Renal cortical epithelial cell (primary cell): Measurements from ENCODE around the gene SNX4. TPM values are rescaled to one million over a fixed set of nuclear protein-coding genes. Genes with fewer than 3 reads are reported as not detected.
"Not testable (repeated sequence)": the region's sequence is repeated elsewhere in the genome, so short reads cannot be mapped to it uniquely, and the experiment has no call there.

Experiments used
- DNase-seq: peaks from one replicate; pipeline ENCODE4 v3.0.0-alpha.2; 2011; ENCODE audit warnings: low read depth
- total RNA-seq: library from RNA; depleted of rRNA; stranded (reverse); fragments of >200 nt; gene quantifications from 2 replicates; pipeline ENCODE4 v1.2.3, GENCODE V29; 2014

SNX4 gene
- total RNA-seq = 82.4 and 83.7 TPM in 2 replicates

GRCh38 chr3:125519678-125520562 lies at the start of gene SNX4:
TSS of gene SNX4 (minus strand) at chr3:125520202. CDS start at chr3:125520172, 30 bp downstream.
- peak; percentile 92 for DNase-seq

GRCh38 chr3:125556314-125556713 lies 36.3 kb upstream of the SNX4 start:
- peak; percentile 7 for DNase-seq

- DNase-seq = no peak
These were observed 32.4 kb upstream of the SNX4 start for GRCh38 chr3:125552401-125552800.

GRCh38 chr3:125528920-125529319 lies 8.9 kb upstream of the SNX4 start:
- no peak for DNase-seq

GRCh38 chr3:125525153-125525552 lies 5.2 kb upstream of the SNX4 start:
- no peak for DNase-seq

- DNase-seq = not testable (repeated sequence)
These were observed 539 bp upstream of the SNX4 start for GRCh38 chr3:125520563-125520919.

- DNase-seq = peak; percentile 23
These were observed 4.6 kb downstream of the SNX4 start for GRCh38 chr3:125515421-125515820.

- DNase-seq = no peak
These were observed 6.4 kb downstream of the SNX4 start for GRCh38 chr3:125513490-125514115.

GRCh38 chr3:125512135-125512920 lies 7.7 kb downstream of the SNX4 start:
- DNase-seq = no peak

- no peak for DNase-seq
These were observed 8.4 kb downstream of the SNX4 start for GRCh38 chr3:125511420-125512118.

GRCh38 chr3:125507128-125507527 lies 12.9 kb downstream of the SNX4 start:
- DNase-seq = no peak

- no peak for DNase-seq
These were observed 21.4 kb downstream of the SNX4 start for GRCh38 chr3:125498630-125499029.

GRCh38 chr3:125496701-125497100 lies 23.3 kb downstream of the SNX4 start:
- no peak for DNase-seq

- DNase-seq = no peak
These were observed 37.6 kb downstream of the SNX4 start for GRCh38 chr3:125482406-125482805.

- no peak for DNase-seq
These were observed 38.2 kb downstream of the SNX4 start for GRCh38 chr3:125481786-125482185.

GRCh38 chr3:125481375-125481759 lies 38.6 kb downstream of the SNX4 start:
- DNase-seq = not testable (repeated sequence)

- DNase-seq = no peak
These were observed 39.2 kb downstream of the SNX4 start for GRCh38 chr3:125480656-125481374.

- no peak for DNase-seq
These were observed 40.9 kb downstream of the SNX4 start for GRCh38 chr3:125479091-125479490.

GRCh38 chr3:125478326-125478725 lies 41.7 kb downstream of the SNX4 start:
- peak; percentile 50 for DNase-seq

GRCh38 chr3:125477701-125478100 lies 42.3 kb downstream of the SNX4 start:
- no peak for DNase-seq

GRCh38 chr3:125470671-125471070 lies 49.3 kb downstream of the SNX4 start:
- no peak for DNase-seq
